SK-N-SH (cell line): Measurements from ENCODE around the gene RASA3. TPM values are rescaled to one million over a fixed set of nuclear protein-coding genes. Genes with fewer than 3 reads are reported as not detected.

Experiments used
- CTCF ChIA-PET: fragments of 300-600, 350-600 bp; formaldehyde crosslinking; extraction: SDS; loops from one replicate; lab custom pipeline; 2021; lab: Yijun Ruan, JAX
- POLR2A ChIA-PET: fragments of 350-600 bp; sonication (Branson Sonifier 250); formaldehyde crosslinking; extraction: SDS; loops from one replicate; lab custom pipeline; 2020; ENCODE audit warnings: antibody characterized with exemption, inconsistent platforms; lab: Yijun Ruan, JAX
- DNase-seq: peaks from one replicate; pipeline ENCODE4 v3.0.0; 2012
- H2AFZ ChIP-seq: fragments of 200-600 bp; sonication (generic); 2 replicates; pipeline ENCODE4 v1.8.1; 2016; ENCODE audit warnings: antibody characterized with exemption, mild to moderate bottlenecking, low read depth
- H3F3A ChIP-seq: fragments of 200-600 bp; sonication (generic); replicated peaks from 2 replicates; pipeline ENCODE3; 2016; ENCODE audit warnings: antibody characterized with exemption, mild to moderate bottlenecking; ENCODE audit not compliant: insufficient read depth
- H3K27ac ChIP-seq, 2 experiments: fragments of 200-500 bp in 1 of 2; fragments of 200-600 bp in 1 of 2; sonication (Bioruptor generic) in 1 of 2; sonication (generic), shearing (Covaris generic) in 1 of 2; 2 replicates each; pipeline versions ENCODE4 v1.5.1 to v1.6.1; 2014 to 2016; ENCODE audit warnings: low read depth in 2 of 2, inconsistent platforms in 1 of 2, low read length in 1 of 2, mild to moderate bottlenecking in 1 of 2, mixed read lengths in 1 of 2
- H3K27me3 ChIP-seq: fragments of 200-600 bp; sonication (generic), shearing (Covaris generic); 2 replicates; pipeline ENCODE4 v1.6.1; 2016; ENCODE audit warnings: mixed run types; ENCODE audit not compliant: insufficient read depth
- H3K36me3 ChIP-seq, 2 experiments: fragments of 200-500 bp in 1 of 2; fragments of 200-600 bp in 1 of 2; sonication (Bioruptor generic) in 1 of 2; sonication (generic) in 1 of 2; replicated peaks in 1 of 2; 2 replicates each; pipeline versions ENCODE3 to v1.5.1; 2014 to 2016; ENCODE audit warnings: low read length in 1 of 2, mild to moderate bottlenecking in 1 of 2; ENCODE audit not compliant: insufficient read depth in 2 of 2, control insufficient read depth in 1 of 2
- H3K4me1 ChIP-seq, 2 experiments: fragments of 200-500 bp in 1 of 2; fragments of 200-600 bp in 1 of 2; sonication (Bioruptor generic) in 1 of 2; sonication (generic), shearing (Covaris generic) in 1 of 2; 2 replicates each; pipeline versions ENCODE4 v1.5.1 to v1.6.1; 2014 to 2016; ENCODE audit warnings: low read depth in 1 of 2, low read length in 1 of 2, mixed run types in 1 of 2; ENCODE audit not compliant: insufficient read depth in 2 of 2, control insufficient read depth in 1 of 2
- H3K4me2 ChIP-seq: fragments of 200-600 bp; sonication (generic), shearing (Covaris generic); 2 replicates; pipeline ENCODE4 v1.6.1; 2017; ENCODE audit warnings: mixed run types
- H3K4me3 ChIP-seq, 2 experiments: fragments of 200-500 bp in 1 of 2; fragments of 200-600 bp in 1 of 2; sonication (Bioruptor generic) in 1 of 2; sonication (generic), shearing (Covaris generic) in 1 of 2; 2 replicates each; pipeline versions ENCODE4 v1.5.1 to v1.8.1; 2014 to 2016; ENCODE audit warnings: low read depth in 2 of 2, inconsistent platforms in 1 of 2, low read length in 1 of 2, mild to moderate bottlenecking in 1 of 2, mixed read lengths in 1 of 2, moderate library complexity in 1 of 2
- H3K79me2 ChIP-seq: fragments of 200-600 bp; sonication (generic); 2 replicates; pipeline ENCODE4 v1.8.1; 2017; ENCODE audit warnings: mild to moderate bottlenecking; ENCODE audit not compliant: insufficient read depth
- H3K9ac ChIP-seq: fragments of 200-600 bp; sonication (generic); 2 replicates; pipeline ENCODE4 v1.6.1; 2017; ENCODE audit warnings: mixed run types
- H3K9me2 ChIP-seq: fragments of 200-600 bp; sonication (generic); 2 replicates; pipeline ENCODE4 v1.6.1; 2017; ENCODE audit warnings: mixed run types
- H3K9me3 ChIP-seq: fragments of 200-600 bp; sonication (generic); 2 replicates; pipeline ENCODE4 v1.6.1; 2017; ENCODE audit warnings: mixed run types, mild to moderate bottlenecking, moderate library complexity
- H4K20me1 ChIP-seq: fragments of 200-600 bp; sonication (generic); 2 replicates; pipeline ENCODE4 v1.6.1; 2017; ENCODE audit warnings: mild to moderate bottlenecking, mixed run types; ENCODE audit not compliant: insufficient read depth
- ELF1 ChIP-seq: IDR thresholded peaks from 2 replicates; pipeline ENCODE4 v1.4.0; 2012
- EP300 ChIP-seq, 2 experiments: IDR thresholded peaks; 2 replicates each; pipeline versions ENCODE4 v1.4.0 to v1.6.1; 2012; ENCODE audit warnings: borderline replicate concordance in 1 of 2, low read depth in 1 of 2, low read length in 1 of 2
- EZH2phosphoT487 ChIP-seq: fragments of 200-600 bp; sonication (generic); IDR thresholded peaks from 2 replicates; pipeline ENCODE4 v1.6.1; 2017; ENCODE audit warnings: low read depth, mixed run types, mild to moderate bottlenecking, antibody characterized with exemption, moderate library complexity, borderline replicate concordance
- FOXM1 ChIP-seq: IDR thresholded peaks from 2 replicates; pipeline ENCODE4 v1.4.0; 2012; ENCODE audit warnings: low read depth, mild to moderate bottlenecking
- GABPA ChIP-seq: IDR thresholded peaks from 2 replicates; pipeline ENCODE4 v1.4.0; 2012; ENCODE audit warnings: low read depth, mild to moderate bottlenecking
- GATA2 ChIP-seq: sonication (generic); formaldehyde crosslinking; IDR thresholded peaks from 2 replicates; pipeline ENCODE4 v1.5.0; 2020; ENCODE audit warnings: mild to moderate bottlenecking, missing genetic modification reagents
- MXI1 ChIP-seq: IDR thresholded peaks from 2 replicates; pipeline ENCODE4 v1.6.1; 2012; ENCODE audit warnings: mild to moderate bottlenecking, low read depth, low read length, improper control_type of control experiment
- NFIC ChIP-seq: IDR thresholded peaks from 2 replicates; pipeline ENCODE4 v1.4.0; 2012; ENCODE audit warnings: borderline replicate concordance
- PBX3 ChIP-seq: IDR thresholded peaks from 2 replicates; pipeline ENCODE4; 2012
- RCOR1 ChIP-seq: fragments of 150-350 bp; IDR thresholded peaks from 2 replicates; pipeline ENCODE4 v1.6.1; 2017; ENCODE audit warnings: antibody characterized with exemption, low read length
- RFX5 ChIP-seq: IDR thresholded peaks from 2 replicates; pipeline ENCODE4 v1.6.1; 2012; ENCODE audit warnings: mild to moderate bottlenecking, improper control_type of control experiment, low read length
- RXRA ChIP-seq: IDR thresholded peaks from 2 replicates; pipeline ENCODE4 v1.4.0; 2012; ENCODE audit warnings: low read depth, mild to moderate bottlenecking, borderline replicate concordance
- SMC3 ChIP-seq: IDR thresholded peaks from 2 replicates; pipeline ENCODE4 v1.6.1; 2012; ENCODE audit warnings: low read depth, low read length, improper control_type of control experiment
- TAF1 ChIP-seq: IDR thresholded peaks from 2 replicates; pipeline ENCODE4 v1.6.1; 2012; ENCODE audit warnings: low read depth, mild to moderate bottlenecking, low read length, moderate library complexity, borderline replicate concordance
- TCF12 ChIP-seq: IDR thresholded peaks from 2 replicates; pipeline ENCODE4 v1.4.0; 2012
- TEAD4 ChIP-seq: IDR thresholded peaks from 2 replicates; pipeline ENCODE4 v1.4.0; 2012; ENCODE audit warnings: mild to moderate bottlenecking, borderline replicate concordance; ENCODE audit not compliant: insufficient read depth
- USF2 ChIP-seq: fragments of 150-350 bp; IDR thresholded peaks from 2 replicates; pipeline ENCODE4 v1.6.1; 2017; ENCODE audit warnings: antibody characterized with exemption, low read length, low read depth, borderline replicate concordance
- WGBS: methylation state at CpG from one replicate; pipeline ENCODE4 v1.1.6; 2017; ENCODE audit warnings: low lambda C conversion rate; 5-methylcytosine and 5-hydroxymethylcytosine counted together
- polyA plus RNA-seq, 3 experiments: library from polyadenylated mRNA; depleted of rRNA; stranded (reverse); fragments of >200 nt; gene quantifications; 2 replicates each; pipeline ENCODE4 v1.2.3, GENCODE V29; 2012
- TF ChIP-seq, protein P1 (sequence below): IDR thresholded peaks from 2 replicates; pipeline ENCODE4 v1.4.0; 2012; ENCODE audit warnings: low read depth
- TF ChIP-seq, protein P2 (sequence below): IDR thresholded peaks from 2 replicates; pipeline ENCODE4 v1.6.1; 2012; ENCODE audit warnings: mild to moderate bottlenecking, low read depth, low read length, moderate library complexity

Gene RASA3
- polyA plus RNA-seq, 1 of the 3 experiments (the other 2 are of a cell fraction), result 25.1 TPM

GRCh38 chr13:114174529-114174961 is 42.1 kb upstream of the RASA3 start:
- no peaks in the 10 kb centered on the region for H3K36me3 ChIP-seq
- TF ChIP-seq TEAD4, result no peak
- no peak for TF ChIP-seq EP300 (IDR thresholded peaks at IDR 0.05; ENCODE audit: borderline replicate concordance in 1 of 2, low read depth in 1 of 2, low read length in 1 of 2)
- TF ChIP-seq USF2, result no peak
- TF ChIP-seq RCOR1, result no peak
- TF ChIP-seq PBX3, result no peak
- no peak for TF ChIP-seq NFIC
- no peak for TF ChIP-seq EZH2phosphoT487
- no peak for TF ChIP-seq FOXM1
- TF ChIP-seq MXI1, result no peak
- TF ChIP-seq RFX5, result no peak
- TF ChIP-seq TAF1, result no peak
- TF ChIP-seq, protein P1, sequence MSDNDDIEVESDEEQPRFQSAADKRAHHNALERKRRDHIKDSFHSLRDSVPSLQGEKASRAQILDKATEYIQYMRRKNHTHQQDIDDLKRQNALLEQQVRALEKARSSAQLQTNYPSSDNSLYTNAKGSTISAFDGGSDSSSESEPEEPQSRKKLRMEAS, result no peak
- no peak for TF ChIP-seq SMC3
- TF ChIP-seq, protein P2, sequence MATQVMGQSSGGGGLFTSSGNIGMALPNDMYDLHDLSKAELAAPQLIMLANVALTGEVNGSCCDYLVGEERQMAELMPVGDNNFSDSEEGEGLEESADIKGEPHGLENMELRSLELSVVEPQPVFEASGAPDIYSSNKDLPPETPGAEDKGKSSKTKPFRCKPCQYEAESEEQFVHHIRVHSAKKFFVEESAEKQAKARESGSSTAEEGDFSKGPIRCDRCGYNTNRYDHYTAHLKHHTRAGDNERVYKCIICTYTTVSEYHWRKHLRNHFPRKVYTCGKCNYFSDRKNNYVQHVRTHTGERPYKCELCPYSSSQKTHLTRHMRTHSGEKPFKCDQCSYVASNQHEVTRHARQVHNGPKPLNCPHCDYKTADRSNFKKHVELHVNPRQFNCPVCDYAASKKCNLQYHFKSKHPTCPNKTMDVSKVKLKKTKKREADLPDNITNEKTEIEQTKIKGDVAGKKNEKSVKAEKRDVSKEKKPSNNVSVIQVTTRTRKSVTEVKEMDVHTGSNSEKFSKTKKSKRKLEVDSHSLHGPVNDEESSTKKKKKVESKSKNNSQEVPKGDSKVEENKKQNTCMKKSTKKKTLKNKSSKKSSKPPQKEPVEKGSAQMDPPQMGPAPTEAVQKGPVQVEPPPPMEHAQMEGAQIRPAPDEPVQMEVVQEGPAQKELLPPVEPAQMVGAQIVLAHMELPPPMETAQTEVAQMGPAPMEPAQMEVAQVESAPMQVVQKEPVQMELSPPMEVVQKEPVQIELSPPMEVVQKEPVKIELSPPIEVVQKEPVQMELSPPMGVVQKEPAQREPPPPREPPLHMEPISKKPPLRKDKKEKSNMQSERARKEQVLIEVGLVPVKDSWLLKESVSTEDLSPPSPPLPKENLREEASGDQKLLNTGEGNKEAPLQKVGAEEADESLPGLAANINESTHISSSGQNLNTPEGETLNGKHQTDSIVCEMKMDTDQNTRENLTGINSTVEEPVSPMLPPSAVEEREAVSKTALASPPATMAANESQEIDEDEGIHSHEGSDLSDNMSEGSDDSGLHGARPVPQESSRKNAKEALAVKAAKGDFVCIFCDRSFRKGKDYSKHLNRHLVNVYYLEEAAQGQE, result no peak
- no peak for TF ChIP-seq ELF1
- TF ChIP-seq GATA2 (CRISPR knock-in tag), result no peak
- no peak for TF ChIP-seq RXRA
- no peak for TF ChIP-seq GABPA
- no peak for TF ChIP-seq TCF12
- no peaks in the 10 kb centered on the region for H3F3A ChIP-seq
- H4K20me1 ChIP-seq, result no peaks in the 10 kb centered on the region
- H3K4me3 ChIP-seq, result no peak overlapping the region
- no peak for DNase-seq
- H3K9ac ChIP-seq, result no peak overlapping the region
- no peak overlapping the region for H3K27ac ChIP-seq
- peaks cover 5% of the 10 kb centered on the region; the same call in 1 of the 2 replicates for H3K27me3 ChIP-seq
- ChIA-PET POLR2A (no interaction called here), CTCF (no interaction called here)
- no peaks in the 10 kb centered on the region for H3K9me3 ChIP-seq
- no peak overlapping the region for H2AFZ ChIP-seq
- H3K4me2 ChIP-seq, result no peak overlapping the region
- no peaks in the 10 kb centered on the region for H3K9me2 ChIP-seq
- WGBS, result 55% methylated on average over 3 of the region's 3 CpGs
- no peaks in the 10 kb centered on the region; a peak in 1 of 4 replicates for H3K4me1 ChIP-seq
- H3K79me2 ChIP-seq, result no peaks in the 10 kb centered on the region
